Measurements from ENCODE around the gene STRN.
"Not testable (repeated sequence)": the region's sequence is repeated elsewhere in the genome, so short reads cannot be mapped to it uniquely, and the experiment has no call there.

- TF ChIP-seq CTCF, POLR2A (IDR thresholded peaks at IDR 0.05): not testable (repeated sequence)
Observed at GRCh38 chr2:36945240-36945639, 21.1 kb downstream of the STRN start.

All from esophagus squamous epithelium (tissue), 4 donors.